Neural progenitor cell (in vitro differentiated cells): ENCODE results near the gene POR. TPM values are rescaled to one million over a fixed set of nuclear protein-coding genes. Genes with fewer than 3 reads are reported as not detected.

Experiments
- DNase-seq: peaks from one replicate; pipeline ENCODE4 v3.0.0-alpha.2; 2016; ENCODE audit warnings: low spot score
- H2AFZ ChIP-seq: fragments of 200-600 bp; sonication (generic); replicated peaks from 2 replicates; pipeline ENCODE4 v1.6.1; 2016; ENCODE audit warnings: antibody characterized with exemption
- H3F3A ChIP-seq: fragments of 200-600 bp; sonication (generic); 2 replicates; pipeline ENCODE4 v1.6.1; 2016; ENCODE audit warnings: antibody characterized with exemption, low read depth
- H3K27ac ChIP-seq: fragments of 200-600 bp; sonication (generic); 2 replicates; pipeline ENCODE4 v1.5.1; 2016; ENCODE audit warnings: mild to moderate bottlenecking
- H3K27me3 ChIP-seq: fragments of 200-600 bp; sonication (generic); 2 replicates; pipeline ENCODE4 v1.6.1; 2016; ENCODE audit warnings: mild to moderate bottlenecking, moderate library complexity
- H3K36me3 ChIP-seq: fragments of 200-600 bp; sonication (generic); 2 replicates; pipeline ENCODE4 v1.5.1; 2016
- H3K4me1 ChIP-seq: fragments of 200-600 bp; sonication (generic); 2 replicates; pipeline ENCODE4 v1.6.1; 2016; ENCODE audit warnings: mixed run types
- H3K4me2 ChIP-seq: fragments of 200-600 bp; sonication (generic); 2 replicates; pipeline ENCODE4 v1.6.1; 2016
- H3K4me3 ChIP-seq: fragments of 200-600 bp; sonication (generic); 2 replicates; pipeline ENCODE4 v1.5.1; 2016
- H3K79me2 ChIP-seq: fragments of 200-600 bp; sonication (generic); 2 replicates; pipeline ENCODE4 v1.6.1; 2016; ENCODE audit warnings: low read depth
- H3K9ac ChIP-seq: fragments of 200-600 bp; sonication (generic); 2 replicates; pipeline ENCODE4 v1.6.1; 2016
- H3K9me3 ChIP-seq: fragments of 200-600 bp; sonication (generic); 2 replicates; pipeline ENCODE4 v1.5.1; 2016; ENCODE audit warnings: low read depth
- H4K20me1 ChIP-seq: fragments of 200-600 bp; sonication (generic); 2 replicates; pipeline ENCODE4 v1.6.1; 2016; ENCODE audit warnings: low read depth
- H3K27ac Mint-ChIP-seq: 3 replicates; pipeline ENCODE4 v1.8.0; 2021; ENCODE audit warnings: mixed read lengths
- H3K27me3 Mint-ChIP-seq: 2 replicates; pipeline ENCODE4 v1.8.0; 2022; ENCODE audit warnings: low read depth, mild to moderate bottlenecking, inconsistent platforms, moderate library complexity, mixed read lengths; ENCODE audit not compliant: insufficient read depth
- H3K36me3 Mint-ChIP-seq: 3 replicates; pipeline ENCODE4 v1.8.0; 2021; ENCODE audit warnings: mixed read lengths
- H3K4me1 Mint-ChIP-seq: 3 replicates; pipeline ENCODE4 v1.8.0; 2021; ENCODE audit warnings: mixed read lengths
- H3K4me3 Mint-ChIP-seq: 3 replicates; pipeline ENCODE4 v1.8.0; 2021; ENCODE audit warnings: mild to moderate bottlenecking, moderate library complexity, mixed read lengths
- H3K9me3 Mint-ChIP-seq: 3 replicates; pipeline ENCODE4 v1.8.0; 2020; ENCODE audit warnings: mixed read lengths
- EZH2 ChIP-seq: fragments of 200-600 bp; sonication (generic); IDR thresholded peaks from 2 replicates; pipeline ENCODE4 v1.6.1; 2017; ENCODE audit warnings: antibody characterized with exemption, mild to moderate bottlenecking, moderate library complexity
- EZH2phosphoT487 ChIP-seq: fragments of 200-600 bp; sonication (generic); IDR thresholded peaks from 2 replicates; pipeline ENCODE4 v1.6.1; 2017; ENCODE audit warnings: antibody characterized with exemption
- total RNA-seq: library from RNA; depleted of rRNA; stranded (reverse); fragments of >200 nt; gene quantifications from 2 replicates; pipeline ENCODE4 v1.2.3, GENCODE V29; 2015; ENCODE audit warnings: low replicate concordance
- TF ChIP-seq, protein P1 (sequence below): fragments of 200-600 bp; sonication (generic); IDR thresholded peaks from 2 replicates; pipeline ENCODE4 v1.5.1; 2017; ENCODE audit warnings: antibody characterized with exemption, mild to moderate bottlenecking

Gene POR
- total RNA-seq, 1 donor from 2014 or later: 38.6 TPM

DNA sequence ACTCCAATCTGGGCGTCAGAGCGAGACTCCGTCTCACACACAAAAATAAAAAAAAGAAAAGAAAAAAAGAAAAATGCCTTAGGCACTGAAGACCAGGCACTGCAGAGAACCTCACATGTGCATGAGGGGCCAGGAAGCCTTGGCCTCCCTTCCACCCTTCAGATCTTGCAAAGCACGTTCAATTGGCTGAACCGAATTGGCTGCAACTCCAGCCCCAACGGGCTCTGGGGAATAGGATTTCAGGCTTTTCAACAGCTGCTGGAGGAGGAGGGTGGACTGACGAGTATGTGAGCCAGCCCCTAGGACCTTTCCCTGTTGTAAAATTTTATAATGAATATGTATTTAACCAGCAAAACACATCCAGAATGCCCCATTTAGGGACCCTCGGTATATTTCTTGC is 62.8 kb downstream of the POR start:
- no peak overlapping the region for H3K27ac Mint-ChIP-seq

DNA sequence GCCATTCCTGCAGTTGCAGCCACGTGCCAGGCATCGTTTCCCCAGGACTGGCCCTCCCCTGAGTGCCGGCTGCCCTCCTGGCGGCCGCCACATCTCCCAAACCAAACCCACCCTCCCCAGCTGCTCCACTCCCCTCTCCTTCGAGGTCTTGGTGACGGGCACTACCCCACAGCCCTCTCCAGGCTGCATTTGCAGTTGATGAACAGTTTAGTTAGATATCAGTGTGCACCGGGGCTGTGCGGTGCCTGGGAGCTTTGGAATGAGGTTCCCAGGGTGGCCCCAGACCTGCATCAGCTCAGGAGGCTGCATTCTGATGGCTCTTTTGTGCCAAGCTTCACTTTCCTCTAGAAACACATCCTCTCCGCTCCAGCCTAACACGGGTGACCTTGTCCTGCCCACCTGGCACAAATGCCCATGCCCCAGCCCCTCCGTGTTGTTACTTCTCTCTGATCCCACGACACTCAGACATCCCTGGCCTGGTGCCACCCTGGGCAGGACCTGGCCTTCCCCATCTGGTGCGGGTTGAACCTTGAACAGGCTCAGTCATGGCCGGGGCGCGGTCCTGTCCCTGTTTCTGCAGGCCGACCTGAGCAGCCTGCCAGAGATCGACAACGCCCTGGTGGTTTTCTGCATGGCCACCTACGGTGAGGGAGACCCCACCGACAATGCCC is 64.9 kb downstream of the POR start:
- Mint-ChIP-seq H3K36me3 (peaks cover 11% of the 10 kb centered on the region), H3K4me1 (peaks cover 6% of the 10 kb centered on the region), H3K4me3 (no peak overlapping the region), H3K27ac (peak overlapping the region; percentile 88), H3K27me3 (peaks cover 4% of the 10 kb centered on the region), H3K9me3 (no peaks in the 10 kb centered on the region)
- no peaks in the 10 kb centered on the region for H3K36me3 ChIP-seq
- H3F3A ChIP-seq: no peaks in the 10 kb centered on the region
- H3K4me2 ChIP-seq: no peak overlapping the region
- H2AFZ ChIP-seq: no peak overlapping the region
- no peaks in the 10 kb centered on the region for H3K27me3 ChIP-seq
- H3K4me3 ChIP-seq: no peak overlapping the region
- TF ChIP-seq EZH2phosphoT487 (no peak), EZH2 (no peak)
- TF ChIP-seq, protein P1, sequence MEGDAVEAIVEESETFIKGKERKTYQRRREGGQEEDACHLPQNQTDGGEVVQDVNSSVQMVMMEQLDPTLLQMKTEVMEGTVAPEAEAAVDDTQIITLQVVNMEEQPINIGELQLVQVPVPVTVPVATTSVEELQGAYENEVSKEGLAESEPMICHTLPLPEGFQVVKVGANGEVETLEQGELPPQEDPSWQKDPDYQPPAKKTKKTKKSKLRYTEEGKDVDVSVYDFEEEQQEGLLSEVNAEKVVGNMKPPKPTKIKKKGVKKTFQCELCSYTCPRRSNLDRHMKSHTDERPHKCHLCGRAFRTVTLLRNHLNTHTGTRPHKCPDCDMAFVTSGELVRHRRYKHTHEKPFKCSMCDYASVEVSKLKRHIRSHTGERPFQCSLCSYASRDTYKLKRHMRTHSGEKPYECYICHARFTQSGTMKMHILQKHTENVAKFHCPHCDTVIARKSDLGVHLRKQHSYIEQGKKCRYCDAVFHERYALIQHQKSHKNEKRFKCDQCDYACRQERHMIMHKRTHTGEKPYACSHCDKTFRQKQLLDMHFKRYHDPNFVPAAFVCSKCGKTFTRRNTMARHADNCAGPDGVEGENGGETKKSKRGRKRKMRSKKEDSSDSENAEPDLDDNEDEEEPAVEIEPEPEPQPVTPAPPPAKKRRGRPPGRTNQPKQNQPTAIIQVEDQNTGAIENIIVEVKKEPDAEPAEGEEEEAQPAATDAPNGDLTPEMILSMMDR: no peak
- no peaks in the 10 kb centered on the region for H4K20me1 ChIP-seq
- H3K9me3 ChIP-seq: no peaks in the 10 kb centered on the region
- no peak overlapping the region for H3K27ac ChIP-seq
- H3K79me2 ChIP-seq: no peaks in the 10 kb centered on the region
- no peaks in the 10 kb centered on the region for H3K4me1 ChIP-seq
- no peak for DNase-seq
- H3K9ac ChIP-seq: no peak overlapping the region

More for the DNA sequence above, 62.8 kb downstream of the POR start:
- Mint-ChIP-seq H3K4me1 (peaks cover 6% of the 10 kb centered on the region), H3K27me3 (peaks cover 2% of the 10 kb centered on the region), H3K4me3 (no peak overlapping the region), H3K9me3 (no peaks in the 10 kb centered on the region), H3K36me3 (peaks cover 20% of the 10 kb centered on the region)
- no peaks in the 10 kb centered on the region for H3K4me1 ChIP-seq
- no peaks in the 10 kb centered on the region for H3F3A ChIP-seq
- no peak overlapping the region for H3K9ac ChIP-seq
- no peak overlapping the region for H3K4me3 ChIP-seq
- no peaks in the 10 kb centered on the region for H3K9me3 ChIP-seq
- no peaks in the 10 kb centered on the region for H3K27me3 ChIP-seq
- H4K20me1 ChIP-seq: no peaks in the 10 kb centered on the region
- TF ChIP-seq EZH2 (no peak), EZH2phosphoT487 (no peak)
- TF ChIP-seq, protein P1: no peak
- no peak overlapping the region for H3K4me2 ChIP-seq
- H3K36me3 ChIP-seq: no peaks in the 10 kb centered on the region
- no peak overlapping the region for H3K27ac ChIP-seq
- no peaks in the 10 kb centered on the region for H3K79me2 ChIP-seq
- H2AFZ ChIP-seq: no peak overlapping the region
- no peak for DNase-seq

DNA sequence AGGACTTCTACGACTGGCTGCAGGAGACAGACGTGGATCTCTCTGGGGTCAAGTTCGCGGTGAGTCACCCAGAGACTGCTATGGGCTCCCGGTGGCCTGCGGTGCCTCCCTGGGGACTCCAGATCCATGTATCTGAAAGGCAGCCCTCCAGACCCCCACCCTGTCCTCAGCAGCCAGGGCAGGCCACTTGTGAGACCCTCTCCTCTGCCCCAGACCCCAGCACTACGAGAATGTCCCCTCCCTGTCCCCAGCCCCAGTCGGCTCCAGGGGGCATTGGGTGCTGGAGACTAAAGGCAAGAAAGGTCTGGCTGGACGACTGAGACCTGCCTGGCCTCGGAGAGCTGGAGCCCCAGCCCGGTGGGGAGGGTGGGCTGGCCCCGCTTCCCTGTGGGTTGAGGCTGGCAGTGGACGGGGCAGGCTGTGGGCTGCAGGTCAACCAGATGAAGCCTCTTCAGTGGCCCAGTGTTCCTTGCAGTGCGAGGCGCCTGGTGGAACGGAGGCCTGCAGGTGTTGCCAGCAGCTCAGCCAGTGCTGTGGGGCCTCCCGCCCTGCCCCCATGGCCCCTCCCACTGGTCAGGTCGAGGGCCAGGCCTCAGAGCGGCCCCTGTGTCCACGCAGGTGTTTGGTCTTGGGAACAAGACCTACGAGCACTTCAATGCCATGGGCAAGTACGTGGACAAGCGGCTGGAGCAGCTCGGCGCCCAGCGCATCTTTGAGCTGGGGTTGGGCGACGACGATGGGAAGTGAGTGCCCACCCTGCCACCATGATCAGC is 65.7 kb downstream of the POR start:
- H3K27ac ChIP-seq: no peak overlapping the region
- H3K27me3 Mint-ChIP-seq: peaks cover 4% of the 10 kb centered on the region

More for the DNA sequence above, 65.7 kb downstream of the POR start:
- Histone ChIP-seq H3F3A (no peaks in the 10 kb centered on the region), H4K20me1 (no peaks in the 10 kb centered on the region), H3K79me2 (no peaks in the 10 kb centered on the region), H3K36me3 (no peaks in the 10 kb centered on the region), H3K4me1 (no peaks in the 10 kb centered on the region), H3K4me2 (no peak overlapping the region), H3K27me3 (no peaks in the 10 kb centered on the region), H3K9me3 (no peaks in the 10 kb centered on the region), H3K4me3 (no peak overlapping the region), H2AFZ (no peak overlapping the region), H3K9ac (no peak overlapping the region)
- Mint-ChIP-seq H3K4me3 (no peak overlapping the region), H3K36me3 (peaks cover 10% of the 10 kb centered on the region), H3K9me3 (no peaks in the 10 kb centered on the region), H3K27ac (no peak overlapping the region), H3K4me1 (peaks cover 6% of the 10 kb centered on the region)
- no peak for DNase-seq
- no peak for TF ChIP-seq EZH2
- TF ChIP-seq, protein P1: no peak
- no peak for TF ChIP-seq EZH2phosphoT487
